Fibroblast of villous mesenchyme (primary cell): ENCODE measurements around the gene CATSPER1. TPM values are rescaled to one million over a fixed set of nuclear protein-coding genes. Genes with fewer than 3 reads are reported as not detected.

Source experiments
- DNase-seq: peaks from one replicate; pipeline ENCODE4 v3.0.0-alpha.2; 2010; ENCODE audit warnings: low read depth
- H3K4me3 ChIP-seq: 2 replicates; pipeline ENCODE4 v1.5.1; 2011; ENCODE audit warnings: low read depth, mild to moderate bottlenecking, low read length
- CTCF ChIP-seq: IDR thresholded peaks from 2 replicates; pipeline ENCODE4 v1.5.1; 2012; ENCODE audit warnings: low read depth, mild to moderate bottlenecking, low read length; ENCODE audit not compliant: insufficient read depth
- total RNA-seq: library from RNA; depleted of rRNA; stranded (reverse); fragments of >200 nt; gene quantifications from 2 replicates; pipeline ENCODE4 v1.2.3, GENCODE V29; 2012

CATSPER1 gene
- total RNA-seq, 1 donor: 0.43 TPM

GRCh38 chr11:66052664-66052982 is 26.3 kb upstream of the CATSPER1 start:
- no peak for TF ChIP-seq CTCF
- peak overlapping the region; percentile 89 for H3K4me3 ChIP-seq
- DNase-seq: no peak

DNA sequence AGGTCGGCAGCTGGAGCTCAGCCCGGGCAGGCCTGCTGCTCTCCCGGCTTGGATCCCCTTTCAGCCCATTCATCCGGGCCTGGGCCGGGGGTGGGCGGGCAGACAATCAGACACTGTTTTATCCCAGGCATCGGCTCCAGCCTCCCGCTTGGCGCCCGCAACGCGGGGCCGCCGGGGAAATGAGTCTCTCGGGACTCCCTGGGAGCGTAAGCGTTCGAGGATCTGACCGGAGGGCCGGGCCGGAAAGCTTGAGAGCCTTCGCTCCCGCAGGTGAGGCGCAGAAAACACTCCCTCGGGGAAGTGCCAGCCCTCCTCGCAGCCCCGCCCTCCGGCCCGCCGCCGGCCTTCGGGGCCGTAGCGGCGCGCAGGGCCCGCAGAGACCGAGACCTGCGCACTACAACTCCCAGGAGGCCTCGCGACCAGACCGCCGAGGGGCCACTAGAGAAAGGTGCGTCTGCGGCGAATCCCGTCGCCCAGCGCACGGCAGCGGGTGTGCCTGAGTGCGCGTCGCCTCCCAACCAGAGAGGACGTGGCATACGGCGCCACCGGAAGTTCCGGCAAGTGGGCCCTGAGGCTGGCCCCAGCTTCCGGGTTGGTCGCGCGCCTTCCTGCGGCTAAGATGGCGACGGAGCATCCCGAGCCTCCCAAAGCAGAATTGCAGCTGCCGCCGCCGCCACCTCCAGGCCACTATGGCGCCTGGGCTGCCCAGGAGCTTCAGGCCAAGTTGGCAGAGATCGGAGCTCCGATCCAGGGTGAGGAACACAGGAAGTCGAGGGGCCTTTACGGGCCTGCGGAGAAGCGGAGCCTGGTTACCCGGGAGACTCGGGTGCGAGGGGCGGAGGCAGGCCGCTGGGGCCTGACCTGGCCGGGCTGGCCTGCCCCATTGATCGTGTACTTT is 25.7 kb upstream of the CATSPER1 start, which contains the start of gene SF3B2:
SF3B2 (plus strand) TSS at position 599 of the 898 bp plus-strand sequence; CDS start at position 620, 21 bp downstream.
- H3K4me3 ChIP-seq: peak within 1 kb of the TSS; percentile 89
- peak; percentile 99 for DNase-seq
- no peak for TF ChIP-seq CTCF

DNA sequence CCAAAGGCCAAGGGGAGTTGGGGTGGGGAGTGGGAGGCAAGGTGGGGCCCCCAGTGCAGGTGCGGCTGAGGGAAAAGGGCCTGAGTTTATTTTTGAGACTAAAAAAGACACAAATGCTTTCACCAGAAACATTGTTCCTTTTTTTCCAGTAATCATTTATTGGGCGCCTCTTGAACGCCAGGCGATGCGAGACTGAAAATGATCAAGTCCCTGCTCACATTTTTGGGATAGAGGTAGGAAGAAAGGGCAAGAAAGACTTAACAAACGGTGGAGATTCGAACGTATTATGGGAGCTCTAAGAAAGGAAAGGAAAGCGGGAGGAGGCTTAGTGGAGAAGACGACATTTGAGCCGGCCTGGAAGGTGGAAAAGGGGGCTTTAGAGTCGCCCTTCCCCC is 25.1 kb upstream of the CATSPER1 start:
- peak overlapping the region; percentile 89 for H3K4me3 ChIP-seq
- TF ChIP-seq CTCF: no peak
- DNase-seq: no peak

DNA sequence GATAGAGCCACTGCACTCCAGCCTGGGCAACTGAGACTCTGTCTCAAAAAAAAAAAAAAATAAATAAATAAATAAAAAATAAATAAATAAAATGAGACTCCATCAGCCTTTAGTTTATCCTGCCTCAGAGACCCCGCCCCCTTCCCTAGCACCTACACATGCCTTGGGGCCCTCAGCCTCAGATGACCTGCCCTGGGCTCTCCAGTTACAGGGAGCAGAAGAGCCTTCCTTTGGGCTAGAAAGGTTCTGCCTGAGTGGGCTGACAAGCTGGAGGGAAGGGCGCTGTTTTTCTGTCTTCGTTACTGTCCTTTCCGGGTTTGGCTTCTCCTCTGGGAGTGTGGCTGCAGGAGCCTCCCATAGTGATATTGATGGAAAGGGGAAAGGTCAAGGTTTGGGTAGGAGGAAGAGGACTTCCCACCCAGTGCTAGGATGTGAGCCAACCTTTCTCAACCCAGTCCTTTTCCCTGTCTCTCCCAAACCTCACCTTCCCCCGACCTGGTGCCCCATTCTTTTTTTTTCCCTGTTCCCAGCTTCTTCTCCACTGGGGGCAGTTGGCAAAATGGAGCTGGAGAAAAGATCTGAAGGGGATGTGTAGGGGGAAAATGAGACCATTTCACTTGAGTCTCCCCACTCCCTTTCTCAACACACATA is 24.4 kb upstream of the CATSPER1 start:
- H3K4me3 ChIP-seq: no peak overlapping the region
- no peak for TF ChIP-seq CTCF
- no peak for DNase-seq

- no peak for TF ChIP-seq CTCF
- H3K4me3 ChIP-seq: no peak within 1 kb of the TSS
- no peak for DNase-seq
Observed at GRCh38 chr11:66048547-66049323, 22.5 kb upstream of the CATSPER1 start, which contains the start of gene GAL3ST3. TSS of gene GAL3ST3 (minus strand) at chr11:66049161. CDS start at chr11:66045415, 3,746 bp downstream.

- no peak for DNase-seq
Observed at GRCh38 chr11:66047541-66048365, 21.5 kb upstream of the CATSPER1 start.

More at GRCh38 chr11:66047541-66048365, 21.5 kb upstream of the CATSPER1 start:
- no peak for TF ChIP-seq CTCF
- no peak overlapping the region for H3K4me3 ChIP-seq
